KBM-7 (cell line): ENCODE measurements around the gene ARHGAP4.

Experiments
- DNase-seq: peaks from one replicate; pipeline ENCODE4 v3.0.0-alpha.2; 2015
- in situ Hi-C: fragments of 300-500 bp; cut with MboI; formaldehyde crosslinking; loops from 2 replicates; pipeline ENCODE4 v1.14.3; 2020; ENCODE audit warnings: low sequenced_read_pairs, low pct_unique_long_range_greater_than_20kb, mixed read lengths

Gene ARHGAP4

GRCh38 chrX:153863251-153863991 lies 62.6 kb downstream of the ARHGAP4 start:
- no peak for DNase-seq

GRCh38 chrX:153862369-153863250 lies 63.5 kb downstream of the ARHGAP4 start:
- in situ Hi-C loops: no loop called here

More at GRCh38 chrX:153863251-153863991, 62.6 kb downstream of the ARHGAP4 start:
- in situ Hi-C loops: no loop called here

GRCh38 chrX:153861733-153862310 lies 64.2 kb downstream of the ARHGAP4 start:
- in situ Hi-C loops: no loop called here
- DNase-seq: no peak

More at GRCh38 chrX:153862369-153863250, 63.5 kb downstream of the ARHGAP4 start:
- no peak for DNase-seq

GRCh38 chrX:153861151-153861550 lies 64.9 kb downstream of the ARHGAP4 start:
- DNase-seq: no peak
- in situ Hi-C loops: no loop called here
